ENCODE measurements around the gene DBN1. TPM values are rescaled to one million over a fixed set of nuclear protein-coding genes. Genes with fewer than 3 reads are reported as not detected.

Gene DBN1
- total RNA-seq, 1 experiment from 2014 or later: 286 TPM

- peaks cover 27% of the 10 kb centered on the region for H3K4me1 ChIP-seq (ENCODE audit: insufficient read depth, low read length, poor library complexity, severe bottlenecking)
- intact Hi-C loops (cut with micrococcal nuclease; ENCODE audit: unreplicated experiment): no loop called here
- CTCF ChIA-PET: no interaction called here
- no peaks in the 10 kb centered on the region for H3K9me3 ChIP-seq (ENCODE audit: low read depth, low read length, poor library complexity, severe bottlenecking)
- H3K27me3 ChIP-seq (replicated peaks; ENCODE audit: insufficient read depth, low read depth, low read length, poor library complexity): no peaks in the 10 kb centered on the region
- TSS peak; percentile 15 for BruUV-seq (replicated peaks)
- TF ChIP-seq CTCF (conservative IDR thresholded peaks at IDR 0.05; ENCODE audit: low read depth, low read length) (no peak), EZH2 (IDR thresholded peaks at IDR 0.05; ENCODE audit: borderline replicate concordance, low read depth, low read length, poor library complexity, severe bottlenecking) (no peak)
- H3K27ac ChIP-seq (ENCODE audit: low read depth, low read length, poor library complexity, severe bottlenecking): peak overlapping the region; percentile 86
- POLR2A ChIA-PET (ENCODE audit: low non-redundant PET): no interaction called here
- H3K36me3 ChIP-seq (ENCODE audit: insufficient read depth, low read length, poor library complexity, severe bottlenecking): peaks cover 41% of the 10 kb centered on the region
- no peak overlapping the region for H3K4me3 ChIP-seq (ENCODE audit: low read depth, low read length, poor library complexity, severe bottlenecking)
- DNase-seq (ENCODE audit: low spot score): no peak
These were observed 2.5 kb downstream of the DBN1 start for GRCh38 chr5:177470759-177471536.

DNA sequence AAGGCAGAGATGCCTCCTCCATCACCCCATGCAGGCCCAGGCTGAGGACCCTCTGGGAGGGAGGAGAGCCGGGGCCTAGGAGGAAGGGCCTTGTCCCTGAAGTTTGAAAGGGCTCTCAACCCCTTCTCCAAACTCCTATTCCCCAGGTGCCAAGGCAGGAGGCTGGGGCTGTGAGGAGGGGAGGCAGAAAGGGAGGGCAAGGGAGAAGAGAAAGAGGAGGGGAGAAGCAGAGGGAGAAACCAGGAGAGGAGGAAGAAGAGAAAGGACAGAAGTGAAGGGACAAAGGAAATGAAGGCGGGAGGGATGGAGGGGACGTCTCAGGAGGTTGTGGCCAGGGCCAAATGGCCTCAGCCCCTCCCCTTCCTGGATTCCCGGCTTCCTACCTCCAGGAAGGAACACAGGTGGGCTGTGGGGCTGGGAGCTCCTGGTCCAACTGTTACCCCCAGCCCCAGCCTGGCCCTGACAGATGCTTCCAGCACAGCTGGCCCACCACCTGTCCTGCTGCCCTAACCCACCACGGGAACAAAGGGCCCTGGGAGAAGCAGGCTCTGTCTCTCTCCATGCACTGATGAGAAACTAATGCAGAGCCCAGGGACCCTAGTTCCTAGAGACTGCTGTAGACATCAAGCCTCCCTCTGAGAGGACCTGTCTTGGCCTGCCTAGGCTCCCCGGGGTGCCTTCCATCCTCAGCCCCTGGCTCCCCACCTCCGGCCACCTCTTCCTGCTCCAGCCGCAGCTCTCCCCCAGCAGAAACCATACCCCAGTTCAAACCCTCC, 3.5 kb downstream of the DBN1 start:
- H3K4me1 ChIP-seq (ENCODE audit: insufficient read depth, low read length, poor library complexity, severe bottlenecking): peaks cover 27% of the 10 kb centered on the region
- BruUV-seq (replicated peaks): no TSS peak
- H3K27me3 ChIP-seq (replicated peaks; ENCODE audit: insufficient read depth, low read depth, low read length, poor library complexity): no peaks in the 10 kb centered on the region
- TF ChIP-seq EZH2 (IDR thresholded peaks at IDR 0.05; ENCODE audit: borderline replicate concordance, low read depth, low read length, poor library complexity, severe bottlenecking) (no peak), CTCF (conservative IDR thresholded peaks at IDR 0.05; ENCODE audit: low read depth, low read length) (no peak)
- no peak for DNase-seq (ENCODE audit: low spot score)
- H3K27ac ChIP-seq (ENCODE audit: low read depth, low read length, poor library complexity, severe bottlenecking): peak overlapping the region; percentile 42
- ChIA-PET CTCF (no interaction called here), POLR2A (ENCODE audit: low non-redundant PET) (no interaction called here)
- intact Hi-C loops (cut with micrococcal nuclease; ENCODE audit: unreplicated experiment): no loop called here
- H3K4me3 ChIP-seq (ENCODE audit: low read depth, low read length, poor library complexity, severe bottlenecking): no peak overlapping the region
- H3K9me3 ChIP-seq (ENCODE audit: low read depth, low read length, poor library complexity, severe bottlenecking): no peaks in the 10 kb centered on the region
- peaks cover 51% of the 10 kb centered on the region for H3K36me3 ChIP-seq (ENCODE audit: insufficient read depth, low read length, poor library complexity, severe bottlenecking)

DNA sequence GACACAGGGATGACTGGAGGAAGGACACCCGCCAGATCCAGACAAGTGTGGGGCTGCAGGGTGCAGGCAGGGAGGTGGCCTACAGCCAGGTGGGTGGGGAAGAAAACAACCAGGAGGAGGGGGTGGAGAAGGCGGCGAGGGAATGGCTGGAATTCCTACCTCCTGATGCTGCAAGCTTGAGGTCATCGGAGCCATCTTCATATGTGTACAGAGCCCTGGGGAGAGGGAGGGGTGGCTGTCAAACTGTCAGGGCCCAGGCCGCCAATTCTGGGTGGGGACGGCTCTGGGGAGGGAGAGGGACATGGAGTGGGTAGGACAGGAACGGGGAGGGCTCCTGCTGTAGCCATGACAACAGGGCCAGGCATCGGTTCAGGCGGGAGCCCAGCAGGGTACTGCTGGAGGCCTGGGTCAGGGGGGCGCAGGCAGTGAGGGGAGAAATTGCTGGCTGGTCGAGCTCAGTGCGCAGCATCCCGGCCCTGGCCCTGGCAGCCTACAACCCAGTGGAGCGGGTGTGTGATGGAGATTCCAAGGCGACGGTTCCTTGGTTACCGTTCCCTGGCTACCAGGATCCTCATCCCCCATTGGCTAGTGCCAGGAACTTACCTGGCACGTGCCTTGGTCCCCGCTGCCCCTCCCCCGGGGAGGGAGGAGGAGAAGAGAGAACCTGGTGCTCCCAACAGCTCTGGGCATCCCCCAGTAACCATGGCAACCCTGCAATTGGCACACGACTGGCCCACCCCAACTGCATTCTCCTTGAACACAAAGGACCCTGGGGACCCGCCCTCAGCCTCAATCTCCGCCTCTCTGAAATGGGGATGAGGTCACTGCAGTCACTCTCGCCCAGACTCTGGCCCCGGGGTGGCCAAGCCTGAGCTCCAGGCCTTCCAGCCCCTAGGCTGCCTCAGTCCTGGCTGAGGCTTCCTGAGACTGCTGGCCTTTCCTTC, 4.5 kb downstream of the DBN1 start:
- no peak for TF ChIP-seq EZH2 (IDR thresholded peaks at IDR 0.05; ENCODE audit: borderline replicate concordance, low read depth, low read length, poor library complexity, severe bottlenecking)
- no peak for TF ChIP-seq CTCF (conservative IDR thresholded peaks at IDR 0.05; ENCODE audit: low read depth, low read length)
- no peaks in the 10 kb centered on the region for H3K27me3 ChIP-seq (replicated peaks; ENCODE audit: insufficient read depth, low read depth, low read length, poor library complexity)
- POLR2A ChIA-PET (ENCODE audit: low non-redundant PET): no interaction called here
- no peaks in the 10 kb centered on the region for H3K9me3 ChIP-seq (ENCODE audit: low read depth, low read length, poor library complexity, severe bottlenecking)
- CTCF ChIA-PET: no interaction called here
- H3K36me3 ChIP-seq (ENCODE audit: insufficient read depth, low read length, poor library complexity, severe bottlenecking): peaks cover 52% of the 10 kb centered on the region
- H3K4me3 ChIP-seq (ENCODE audit: low read depth, low read length, poor library complexity, severe bottlenecking): no peak overlapping the region
- intact Hi-C loops (cut with micrococcal nuclease; ENCODE audit: unreplicated experiment): no loop called here
- no peak for DNase-seq (ENCODE audit: low spot score)
- no TSS peak for BruUV-seq (replicated peaks)
- no peak overlapping the region for H3K27ac ChIP-seq (ENCODE audit: low read depth, low read length, poor library complexity, severe bottlenecking)
- H3K4me1 ChIP-seq (ENCODE audit: insufficient read depth, low read length, poor library complexity, severe bottlenecking): peaks cover 24% of the 10 kb centered on the region

Data from A673 (cell line).